Kidney epithelial cell (primary cell): Measurements from ENCODE around the gene TMEM176B. TPM values are rescaled to one million over a fixed set of nuclear protein-coding genes. Genes with fewer than 3 reads are reported as not detected.

Source experiments
- DNase-seq: peaks from one replicate; pipeline ENCODE4 v3.0.0-alpha.2; 2010; ENCODE audit warnings: low read depth
- H3K27me3 ChIP-seq: 2 replicates; pipeline ENCODE4 v1.6.0; 2011; ENCODE audit warnings: low read length; ENCODE audit not compliant: control insufficient read depth, insufficient read depth
- H3K36me3 ChIP-seq: 2 replicates; pipeline ENCODE4 v1.5.1; 2011; ENCODE audit warnings: low read length; ENCODE audit not compliant: control insufficient read depth, insufficient read depth
- H3K4me3 ChIP-seq: 2 replicates; pipeline ENCODE4 v1.5.1; 2011; ENCODE audit warnings: low read depth, mild to moderate bottlenecking, control low read depth, low read length
- total RNA-seq: library from RNA; depleted of rRNA; stranded (reverse); fragments of >200 nt; gene quantifications from 2 replicates; pipeline ENCODE4 v1.2.3, GENCODE V29; 2015
- TF ChIP-seq, protein P1 (sequence below): IDR thresholded peaks from 2 replicates; pipeline ENCODE4 v1.5.1; 2011; ENCODE audit warnings: mild to moderate bottlenecking, moderate library complexity, low read length, control low read depth, inconsistent platforms; ENCODE audit not compliant: insufficient read depth, poor library complexity, severe bottlenecking

Gene TMEM176B
- total RNA-seq, 1 donor from 2014 or later: 15.8 TPM

- Histone ChIP-seq H3K36me3 (no peaks in the 10 kb centered on the region), H3K27me3 (no peaks in the 10 kb centered on the region), H3K4me3 (no peak overlapping the region)
- DNase-seq: no peak
- TF ChIP-seq, protein P1, sequence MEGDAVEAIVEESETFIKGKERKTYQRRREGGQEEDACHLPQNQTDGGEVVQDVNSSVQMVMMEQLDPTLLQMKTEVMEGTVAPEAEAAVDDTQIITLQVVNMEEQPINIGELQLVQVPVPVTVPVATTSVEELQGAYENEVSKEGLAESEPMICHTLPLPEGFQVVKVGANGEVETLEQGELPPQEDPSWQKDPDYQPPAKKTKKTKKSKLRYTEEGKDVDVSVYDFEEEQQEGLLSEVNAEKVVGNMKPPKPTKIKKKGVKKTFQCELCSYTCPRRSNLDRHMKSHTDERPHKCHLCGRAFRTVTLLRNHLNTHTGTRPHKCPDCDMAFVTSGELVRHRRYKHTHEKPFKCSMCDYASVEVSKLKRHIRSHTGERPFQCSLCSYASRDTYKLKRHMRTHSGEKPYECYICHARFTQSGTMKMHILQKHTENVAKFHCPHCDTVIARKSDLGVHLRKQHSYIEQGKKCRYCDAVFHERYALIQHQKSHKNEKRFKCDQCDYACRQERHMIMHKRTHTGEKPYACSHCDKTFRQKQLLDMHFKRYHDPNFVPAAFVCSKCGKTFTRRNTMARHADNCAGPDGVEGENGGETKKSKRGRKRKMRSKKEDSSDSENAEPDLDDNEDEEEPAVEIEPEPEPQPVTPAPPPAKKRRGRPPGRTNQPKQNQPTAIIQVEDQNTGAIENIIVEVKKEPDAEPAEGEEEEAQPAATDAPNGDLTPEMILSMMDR: no peak
Observed at GRCh38 chr7:150756166-150756565, 44.0 kb downstream of the TMEM176B start.

DNA sequence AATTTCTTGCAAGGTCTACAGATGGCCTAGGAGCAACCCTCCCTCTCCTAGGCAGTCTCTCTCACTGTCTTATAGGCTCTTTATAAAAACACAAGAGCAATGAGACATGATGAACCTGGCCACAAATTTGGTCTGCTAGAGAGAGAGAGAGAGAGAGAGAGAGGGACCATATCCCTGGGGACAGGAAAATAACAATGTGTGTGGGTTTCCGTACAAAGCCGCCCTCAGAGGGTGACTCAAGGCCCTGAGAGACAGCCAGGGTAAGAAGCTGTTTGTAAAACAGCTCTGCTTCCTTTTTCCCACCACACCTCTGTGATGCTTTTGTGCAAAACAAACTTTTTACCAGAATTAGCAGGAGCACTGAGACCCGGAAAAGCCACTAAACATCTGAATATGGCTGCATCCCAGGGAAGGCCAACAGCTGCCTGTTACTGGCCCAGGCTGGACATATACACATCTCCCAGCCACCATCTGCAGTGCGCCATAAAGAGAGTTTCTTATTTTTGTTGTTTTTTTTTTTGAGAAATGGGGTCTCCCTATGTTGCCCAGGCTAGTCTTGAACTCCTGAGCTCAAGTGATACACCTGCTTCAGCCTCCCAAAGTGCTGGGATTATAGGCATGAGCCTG, 44.6 kb downstream of the TMEM176B start:
- DNase-seq: no peak
- Histone ChIP-seq H3K4me3 (no peak overlapping the region), H3K36me3 (no peaks in the 10 kb centered on the region), H3K27me3 (no peaks in the 10 kb centered on the region)
- TF ChIP-seq, protein P1: no peak

GRCh38 chr7:150754951-150755350, 45.2 kb downstream of the TMEM176B start:
- Histone ChIP-seq H3K36me3 (no peaks in the 10 kb centered on the region), H3K27me3 (no peaks in the 10 kb centered on the region), H3K4me3 (no peak overlapping the region)
- TF ChIP-seq, protein P1: no peak
- DNase-seq: no peak

DNA sequence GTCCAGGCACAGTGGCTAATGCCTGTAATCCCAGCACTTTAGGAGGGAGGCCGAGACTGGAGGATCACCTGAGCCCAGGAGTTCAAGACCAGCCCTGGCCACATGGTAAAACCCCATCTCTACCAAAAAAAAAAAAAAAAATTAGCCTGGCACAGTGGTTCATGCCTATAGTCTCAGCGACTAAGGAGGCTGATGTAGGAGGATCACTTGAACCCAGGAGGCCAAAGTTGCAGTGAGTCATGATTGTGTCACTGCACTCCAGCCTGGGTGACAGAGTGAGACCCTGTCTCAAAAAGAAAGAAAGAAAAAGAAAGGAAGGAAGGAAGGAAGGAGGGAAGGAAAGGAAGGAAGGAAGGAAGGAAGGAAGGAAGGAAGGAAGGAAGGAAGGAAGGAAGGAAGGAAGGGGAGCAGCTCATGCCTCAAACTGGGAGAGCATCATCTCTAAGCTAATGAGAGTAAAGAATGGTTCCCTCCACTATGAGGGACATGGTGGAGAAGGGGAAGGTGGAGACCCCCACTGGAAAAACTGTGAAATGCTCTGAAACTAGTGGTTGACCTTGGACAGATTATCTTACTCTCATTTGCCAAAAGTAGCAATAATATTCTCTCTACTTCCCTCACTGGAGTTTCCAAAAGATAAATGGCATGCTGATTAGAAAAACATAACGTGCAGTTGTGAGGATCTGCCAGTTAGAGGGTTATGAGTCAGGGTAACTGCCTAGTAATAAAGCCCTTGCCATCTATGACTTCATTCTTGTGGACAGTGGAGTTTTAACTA, 46.1 kb downstream of the TMEM176B start:
- TF ChIP-seq, protein P1: peak; percentile 7
- Histone ChIP-seq H3K36me3 (no peaks in the 10 kb centered on the region), H3K27me3 (no peaks in the 10 kb centered on the region), H3K4me3 (no peak overlapping the region)
- DNase-seq: no peak

DNA sequence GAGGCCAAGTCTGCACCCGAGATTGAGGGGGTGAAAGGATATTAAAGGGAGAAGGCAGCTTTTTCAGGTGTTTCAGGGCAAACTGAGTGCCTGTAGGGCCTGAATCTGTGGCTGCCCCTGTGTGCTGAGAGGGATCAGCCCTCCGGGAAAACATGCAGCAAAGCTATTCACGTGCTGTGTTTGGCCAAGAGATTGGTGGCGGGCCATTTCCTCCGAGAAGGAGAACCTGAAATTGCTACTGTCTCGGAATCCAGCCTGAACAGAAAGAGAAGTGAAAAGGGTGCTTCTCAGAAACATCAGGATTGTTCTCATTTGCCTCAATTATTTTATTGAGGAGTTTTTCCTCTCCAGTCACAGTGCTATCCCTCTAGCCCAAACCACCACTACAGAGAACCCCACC, 46.9 kb downstream of the TMEM176B start:
- no peak overlapping the region for H3K4me3 ChIP-seq
- no peak for DNase-seq
- no peaks in the 10 kb centered on the region for H3K36me3 ChIP-seq
- H3K27me3 ChIP-seq: no peaks in the 10 kb centered on the region
- TF ChIP-seq, protein P1: no peak

- Histone ChIP-seq H3K4me3 (no peak overlapping the region), H3K27me3 (no peaks in the 10 kb centered on the region), H3K36me3 (no peaks in the 10 kb centered on the region)
- TF ChIP-seq, protein P1: no peak
- no peak for DNase-seq
Observed at GRCh38 chr7:150751702-150752101, 48.5 kb downstream of the TMEM176B start.
